ENCODE measurements around the gene DKK3. TPM values are rescaled to one million over a fixed set of nuclear protein-coding genes. Genes with fewer than 3 reads are reported as not detected.

DKK3 gene
- total RNA-seq, 6 experiments from 2014 or later = 518 to 872 (median 646) TPM

DNA sequence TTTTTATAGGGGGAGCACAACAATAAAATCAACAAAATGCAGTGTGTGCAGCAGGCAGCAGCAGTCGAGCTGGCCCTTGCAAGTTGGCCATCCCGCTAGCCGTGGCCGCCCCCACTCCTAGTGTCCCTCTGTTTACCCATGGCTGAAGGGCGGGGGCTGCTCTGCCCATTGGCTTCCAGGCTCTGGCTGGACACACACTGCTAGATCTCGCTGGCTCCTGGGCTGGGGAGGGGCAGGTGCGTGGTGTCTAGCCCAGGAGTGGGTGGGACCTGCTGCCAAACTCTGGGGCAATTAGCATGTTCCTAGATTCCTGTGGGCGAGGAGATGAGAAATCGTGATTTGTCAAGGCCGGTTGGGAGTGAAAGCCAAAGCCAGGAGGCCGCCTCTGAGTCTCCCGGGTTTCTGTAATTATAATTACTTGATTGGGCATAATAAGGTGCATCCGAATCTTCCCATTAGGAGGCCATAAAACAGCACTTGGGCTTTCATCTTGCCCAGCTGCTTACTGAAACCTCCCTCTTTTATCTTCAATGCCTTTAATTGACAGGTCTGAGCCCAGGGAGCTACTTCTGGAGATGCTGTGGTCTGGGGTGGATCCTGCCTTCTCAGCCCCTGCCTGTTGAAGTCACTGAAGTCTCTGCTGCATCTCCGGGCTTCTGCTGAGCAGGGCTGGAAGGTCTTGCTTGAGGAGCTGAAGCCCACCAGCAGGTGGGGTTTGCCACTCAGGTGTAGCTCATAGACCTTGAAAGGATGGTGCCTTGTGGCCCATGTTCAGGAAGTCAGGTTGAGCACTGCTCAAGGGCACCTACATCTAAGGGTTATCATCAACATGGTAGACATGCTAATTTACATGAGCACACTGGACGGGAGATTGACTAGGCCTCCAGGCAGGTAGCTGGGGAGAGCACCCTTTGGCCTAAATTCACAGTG is 44.5 kb upstream of the DKK3 start:
- Mint-ChIP-seq H3K9me3 (no peaks in the 10 kb centered on the region), H3K36me3 (ENCODE audit: low read depth) (peaks cover 5% of the 10 kb centered on the region; the same call in 1 of the 2 replicates), H3K27ac (peak overlapping the region; percentile 3; the same call in 1 of the 2 replicates), H3K27me3 (ENCODE audit: insufficient read depth) (no peaks in the 10 kb centered on the region), H3K4me1 (ENCODE audit: low read depth) (peaks cover 27% of the 10 kb centered on the region), H3K4me3 (no peak overlapping the region)
- no peak for DNase-seq
- TF ChIP-seq, protein P1, sequence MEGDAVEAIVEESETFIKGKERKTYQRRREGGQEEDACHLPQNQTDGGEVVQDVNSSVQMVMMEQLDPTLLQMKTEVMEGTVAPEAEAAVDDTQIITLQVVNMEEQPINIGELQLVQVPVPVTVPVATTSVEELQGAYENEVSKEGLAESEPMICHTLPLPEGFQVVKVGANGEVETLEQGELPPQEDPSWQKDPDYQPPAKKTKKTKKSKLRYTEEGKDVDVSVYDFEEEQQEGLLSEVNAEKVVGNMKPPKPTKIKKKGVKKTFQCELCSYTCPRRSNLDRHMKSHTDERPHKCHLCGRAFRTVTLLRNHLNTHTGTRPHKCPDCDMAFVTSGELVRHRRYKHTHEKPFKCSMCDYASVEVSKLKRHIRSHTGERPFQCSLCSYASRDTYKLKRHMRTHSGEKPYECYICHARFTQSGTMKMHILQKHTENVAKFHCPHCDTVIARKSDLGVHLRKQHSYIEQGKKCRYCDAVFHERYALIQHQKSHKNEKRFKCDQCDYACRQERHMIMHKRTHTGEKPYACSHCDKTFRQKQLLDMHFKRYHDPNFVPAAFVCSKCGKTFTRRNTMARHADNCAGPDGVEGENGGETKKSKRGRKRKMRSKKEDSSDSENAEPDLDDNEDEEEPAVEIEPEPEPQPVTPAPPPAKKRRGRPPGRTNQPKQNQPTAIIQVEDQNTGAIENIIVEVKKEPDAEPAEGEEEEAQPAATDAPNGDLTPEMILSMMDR (IDR thresholded peaks at IDR 0.05) = peak; percentile 33; the same call in 1 of the 2 replicates

DNA sequence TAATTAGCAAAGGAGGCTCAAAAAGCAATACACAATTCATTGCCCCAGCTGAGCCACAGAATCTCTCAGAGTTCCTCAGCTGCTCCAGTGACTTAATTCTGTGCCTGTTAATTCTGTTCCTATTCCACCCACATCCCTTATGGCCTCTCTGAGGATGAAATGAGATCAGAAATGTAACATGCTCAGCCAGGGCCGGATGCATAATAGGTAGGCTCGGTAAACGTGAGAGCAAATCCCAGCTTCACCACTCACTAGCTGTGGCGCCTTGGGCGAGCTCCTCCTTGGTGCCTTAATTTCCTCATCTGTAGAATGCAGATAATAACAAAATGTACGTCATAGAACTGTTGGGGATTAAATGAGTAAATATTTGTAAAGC is 42.8 kb upstream of the DKK3 start:
- no peaks in the 10 kb centered on the region for H3K9me3 Mint-ChIP-seq
- no peak overlapping the region for H3K4me3 Mint-ChIP-seq
- H3K27me3 Mint-ChIP-seq (ENCODE audit: insufficient read depth) = peaks cover 2% of the 10 kb centered on the region; the same call in 1 of the 2 replicates
- no peaks in the 10 kb centered on the region for H3K36me3 Mint-ChIP-seq (ENCODE audit: low read depth)
- TF ChIP-seq, protein P1 (IDR thresholded peaks at IDR 0.05) = no peak
- H3K4me1 Mint-ChIP-seq (ENCODE audit: low read depth) = peaks cover 38% of the 10 kb centered on the region
- DNase-seq = no peak
- H3K27ac Mint-ChIP-seq = no peak overlapping the region

GRCh38 chr11:12050470-12051286 is 42.3 kb upstream of the DKK3 start:
- Mint-ChIP-seq H3K4me1 (ENCODE audit: low read depth) (peaks cover 38% of the 10 kb centered on the region), H3K27ac (no peak overlapping the region), H3K9me3 (no peaks in the 10 kb centered on the region), H3K36me3 (ENCODE audit: low read depth) (no peaks in the 10 kb centered on the region), H3K4me3 (no peak overlapping the region), H3K27me3 (ENCODE audit: insufficient read depth) (peaks cover 2% of the 10 kb centered on the region; the same call in 1 of the 2 replicates)
- TF ChIP-seq, protein P1 (IDR thresholded peaks at IDR 0.05) = no peak; the same call in 1 of the 2 replicates
- DNase-seq = no peak

GRCh38 chr11:12048936-12049790 is 40.7 kb upstream of the DKK3 start:
- Mint-ChIP-seq H3K27me3 (ENCODE audit: insufficient read depth) (peaks cover 2% of the 10 kb centered on the region; the same call in 1 of the 2 replicates), H3K27ac (peak overlapping the region; percentile 4)

More at GRCh38 chr11:12048936-12049790, 40.7 kb upstream of the DKK3 start:
- Mint-ChIP-seq H3K36me3 (ENCODE audit: low read depth) (no peaks in the 10 kb centered on the region), H3K4me1 (ENCODE audit: low read depth) (peaks cover 46% of the 10 kb centered on the region), H3K9me3 (no peaks in the 10 kb centered on the region), H3K4me3 (no peak overlapping the region)
- TF ChIP-seq, protein P1 (IDR thresholded peaks at IDR 0.05) = no peak
- no peak for DNase-seq

Data from HFFc6 (cell line).